T-helper 9 cell (primary cell): ENCODE measurements around the gene KCNAB1.

ENCODE experiments used
- DNase-seq: peaks from one replicate; pipeline ENCODE4 v3.0.0-alpha.2; 2020

Gene KCNAB1

DNA sequence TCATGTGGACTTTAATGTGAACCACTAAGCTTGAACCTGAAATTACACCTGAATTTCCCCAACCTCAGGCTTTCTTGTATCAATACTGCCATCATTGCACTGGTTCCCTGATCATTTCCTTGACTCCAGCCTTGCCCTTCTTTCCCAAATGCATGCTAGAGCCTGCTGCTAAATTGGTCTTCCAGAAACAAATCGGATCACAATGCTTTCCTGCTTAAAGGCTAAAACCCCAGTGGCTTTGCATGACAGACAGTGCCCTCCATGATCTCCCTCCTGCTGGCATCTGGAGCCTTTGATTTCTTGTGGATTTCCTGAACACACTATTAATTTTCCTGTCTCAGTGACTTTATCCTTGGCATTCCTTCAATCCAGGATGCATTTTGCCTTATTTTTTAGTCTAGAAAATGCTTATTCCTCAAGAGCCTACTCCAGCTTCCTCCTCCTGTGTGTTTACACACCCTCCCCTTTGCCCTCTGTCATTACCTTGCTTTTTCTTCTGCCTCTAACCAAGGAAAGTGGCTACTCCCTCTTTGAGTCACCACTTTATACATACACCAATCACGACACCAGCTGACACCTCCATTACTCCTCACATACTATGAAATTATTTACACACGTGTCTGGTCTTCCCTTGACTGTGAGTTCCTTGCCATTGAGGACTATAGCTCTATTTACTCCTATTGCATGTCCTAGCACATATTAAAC, 214.6 kb downstream of the KCNAB1 start:
- no peak for DNase-seq

DNA sequence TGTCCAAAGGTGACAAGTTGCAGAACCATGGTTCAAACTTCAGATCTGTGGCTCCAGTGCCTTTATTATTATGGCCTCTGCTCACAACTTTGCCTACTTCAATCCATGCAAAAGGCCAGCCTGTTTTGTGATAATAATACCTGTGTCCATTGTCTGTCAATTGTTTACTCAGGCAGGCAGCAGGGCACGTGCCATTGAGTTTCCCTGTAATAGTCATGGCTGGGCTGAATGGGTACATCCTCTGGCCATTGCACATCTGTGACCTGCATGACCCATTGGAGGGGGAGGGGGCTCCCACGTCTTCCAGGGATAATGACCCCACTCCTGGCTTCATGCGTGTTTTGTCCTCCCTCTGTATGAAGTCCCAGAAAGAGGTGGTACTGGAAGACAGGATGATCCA, 219.1 kb downstream of the KCNAB1 start:
- DNase-seq, result no peak

DNA sequence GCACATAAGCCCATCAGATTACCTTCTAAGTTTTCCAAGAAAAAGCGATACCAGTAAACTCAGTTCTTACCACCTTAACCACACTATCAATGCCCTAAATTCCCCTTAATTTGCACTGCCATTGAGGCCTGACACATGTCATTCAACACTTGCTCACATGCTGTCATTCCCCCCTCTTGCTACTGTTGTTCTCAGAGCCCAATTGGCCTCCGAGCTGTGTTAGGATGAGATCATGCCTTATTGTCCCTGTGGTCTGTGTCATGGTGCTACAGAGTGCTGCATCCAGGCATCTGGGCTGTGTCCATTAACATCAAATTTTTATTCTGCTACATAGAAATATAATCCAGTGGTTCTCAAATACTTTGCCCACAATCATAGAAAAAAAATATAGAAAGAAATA, 221.0 kb downstream of the KCNAB1 start:
- DNase-seq, result no peak

DNA sequence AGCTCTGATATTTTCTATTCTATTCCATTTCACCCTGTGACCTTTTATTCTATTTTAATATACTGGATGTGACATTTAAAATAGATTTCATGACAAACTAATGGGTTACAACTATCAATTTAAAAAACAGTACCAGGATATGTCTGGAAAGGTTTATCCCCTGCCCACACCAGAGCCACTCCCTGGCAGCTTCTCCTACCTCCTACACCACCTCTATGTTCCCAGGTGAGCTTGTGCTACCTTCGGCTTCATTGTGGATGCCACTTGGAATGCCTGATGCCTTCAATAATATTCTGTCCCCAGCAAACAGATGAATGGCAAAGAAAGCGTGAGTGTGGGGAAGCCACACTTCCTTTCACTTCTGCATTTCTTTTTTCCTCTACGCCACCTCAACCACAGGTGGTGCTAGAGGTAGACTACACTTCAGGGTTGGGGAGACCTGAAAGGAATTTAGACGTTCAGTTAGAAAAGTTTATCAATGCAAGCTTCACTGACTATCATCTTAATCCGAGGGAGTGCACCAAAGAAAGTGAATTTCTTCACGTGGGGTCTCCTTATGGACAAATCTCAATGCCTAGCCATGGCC, 221.5 kb downstream of the KCNAB1 start:
- no peak for DNase-seq

DNA sequence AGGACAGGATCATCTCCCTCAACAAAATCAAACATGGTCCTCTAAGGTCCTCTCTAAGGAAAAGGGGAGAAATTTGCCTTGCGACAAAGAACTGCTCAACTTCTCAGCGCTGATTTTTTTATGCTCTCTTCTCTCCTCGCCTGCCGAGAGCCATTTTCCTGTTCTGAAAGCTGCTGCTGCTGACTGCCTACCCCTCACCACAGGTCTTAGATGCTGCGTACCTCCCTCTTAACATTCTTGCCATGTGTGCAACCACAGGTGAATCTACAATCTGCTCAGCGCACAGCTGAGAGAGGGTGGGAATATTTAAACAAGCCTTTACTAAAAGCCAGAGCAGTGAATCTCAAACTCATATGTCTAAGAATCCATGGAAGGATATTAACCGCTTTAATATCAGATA, 223.8 kb downstream of the KCNAB1 start:
- no peak for DNase-seq

DNA sequence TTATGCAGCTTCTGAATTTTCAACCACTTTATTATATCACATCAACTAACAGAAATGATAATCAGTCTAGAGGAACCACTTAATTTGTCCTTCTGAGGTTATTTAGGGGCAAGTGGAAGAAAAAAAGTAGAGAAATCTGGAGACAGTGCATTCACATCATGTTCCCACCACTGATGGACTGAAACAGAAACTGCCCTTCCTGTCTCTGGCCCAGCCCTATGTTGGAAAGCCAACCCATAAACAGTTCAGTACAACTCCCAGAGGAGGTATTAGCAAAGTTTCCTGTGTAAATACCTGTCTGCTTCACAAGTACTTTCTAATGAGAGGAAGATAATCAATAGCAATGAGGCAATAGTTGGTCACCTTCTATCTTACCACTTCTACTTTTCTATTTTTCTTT, 228.7 kb downstream of the KCNAB1 start:
- no peak for DNase-seq

DNA sequence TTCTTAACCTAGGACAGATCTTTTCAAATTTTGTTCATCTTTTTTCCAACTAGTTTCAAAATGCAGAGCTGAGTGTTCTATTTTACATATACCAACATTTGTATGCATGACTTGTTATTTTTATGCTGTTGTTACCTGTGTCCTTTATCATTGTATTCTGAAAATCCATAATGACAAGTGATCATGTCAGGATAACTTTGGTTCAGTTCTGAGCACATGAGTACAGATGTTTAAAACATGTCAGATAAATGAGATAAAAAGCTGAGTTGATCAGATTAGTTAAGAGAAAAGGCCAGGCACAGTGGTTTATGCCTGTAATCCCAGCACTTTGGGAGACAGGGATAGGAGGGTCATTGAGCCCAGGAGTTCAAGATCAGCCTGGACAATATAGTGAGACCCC, 229.6 kb downstream of the KCNAB1 start:
- no peak for DNase-seq

DNA sequence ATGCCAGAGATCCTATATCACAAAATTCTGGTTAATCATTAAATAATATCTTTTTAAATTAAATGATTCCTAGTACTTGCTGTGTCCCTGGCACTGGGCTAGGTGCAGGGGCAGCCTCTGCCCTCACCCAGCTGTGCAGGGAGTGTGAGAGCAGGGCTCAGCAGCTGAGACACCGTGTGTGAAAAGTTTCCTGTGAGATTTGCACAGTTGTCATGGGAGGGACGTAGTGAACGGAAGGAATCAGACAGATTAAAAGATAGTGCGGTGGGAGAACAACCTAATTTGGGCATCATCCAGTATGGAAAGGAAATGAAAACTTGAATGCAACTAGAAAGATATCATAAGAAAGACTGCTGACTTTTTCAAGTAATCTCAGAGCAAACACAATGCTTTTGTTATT, 230.4 kb downstream of the KCNAB1 start:
- DNase-seq, result no peak

DNA sequence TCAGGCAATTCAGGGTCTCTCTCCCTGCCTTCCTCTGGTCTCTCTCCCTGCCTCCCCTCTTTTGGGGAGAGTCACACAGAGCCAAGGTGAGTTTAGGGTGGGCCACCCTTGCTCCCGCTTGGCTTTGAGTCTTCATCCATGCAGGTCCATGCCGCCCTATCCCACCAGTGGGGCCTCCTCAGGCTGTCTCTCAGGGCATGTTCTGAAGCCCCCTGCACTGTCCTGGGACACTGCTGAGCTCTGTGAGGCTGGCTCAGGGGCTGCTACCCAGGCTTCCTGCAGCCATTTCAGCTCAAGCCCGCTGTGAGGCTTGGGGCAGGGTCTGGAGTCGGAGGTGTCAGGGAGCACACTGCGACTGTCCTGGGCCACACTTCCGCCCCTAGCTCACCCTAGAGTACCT, 231.4 kb downstream of the KCNAB1 start:
- no peak for DNase-seq

DNA sequence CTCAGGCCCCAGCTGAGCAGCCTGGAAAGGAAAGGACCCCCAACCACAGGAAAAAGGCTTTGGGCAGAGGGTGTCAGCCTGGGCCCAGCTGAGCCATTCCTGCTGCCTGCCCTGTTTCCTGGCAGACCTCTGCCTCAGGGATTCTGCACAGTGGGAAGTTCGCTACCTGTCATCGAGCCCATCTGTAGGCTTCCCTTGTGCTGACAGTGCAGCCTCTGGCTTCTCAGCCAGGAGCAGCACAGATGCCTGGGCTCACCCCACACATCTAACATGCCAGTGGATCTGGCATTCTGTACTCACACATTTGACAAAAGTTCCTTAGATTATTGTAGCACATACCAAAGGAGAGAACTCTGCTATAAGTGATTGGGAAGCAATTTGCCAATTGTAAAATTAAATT, 232.3 kb downstream of the KCNAB1 start:
- DNase-seq, result no peak

DNA sequence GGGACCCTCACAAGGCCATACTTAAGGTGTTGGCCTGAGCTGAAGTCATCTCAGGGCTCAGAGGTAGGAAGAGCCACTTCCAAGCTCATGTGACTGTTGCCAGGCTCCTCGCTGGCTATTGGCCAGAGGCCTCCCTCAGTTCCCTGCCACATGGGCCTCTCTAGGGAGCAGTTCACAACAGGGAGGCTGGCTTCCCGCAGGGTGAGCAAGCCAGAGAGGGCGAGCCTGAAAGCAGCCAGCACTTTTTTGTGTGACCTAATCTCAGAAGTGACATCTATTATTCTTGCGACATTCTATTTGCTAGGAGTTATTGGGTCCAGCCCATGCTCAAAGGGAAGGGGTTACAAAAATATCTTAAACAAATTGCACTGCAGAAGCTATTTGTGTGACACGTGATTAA, 233.2 kb downstream of the KCNAB1 start:
- DNase-seq, result no peak

DNA sequence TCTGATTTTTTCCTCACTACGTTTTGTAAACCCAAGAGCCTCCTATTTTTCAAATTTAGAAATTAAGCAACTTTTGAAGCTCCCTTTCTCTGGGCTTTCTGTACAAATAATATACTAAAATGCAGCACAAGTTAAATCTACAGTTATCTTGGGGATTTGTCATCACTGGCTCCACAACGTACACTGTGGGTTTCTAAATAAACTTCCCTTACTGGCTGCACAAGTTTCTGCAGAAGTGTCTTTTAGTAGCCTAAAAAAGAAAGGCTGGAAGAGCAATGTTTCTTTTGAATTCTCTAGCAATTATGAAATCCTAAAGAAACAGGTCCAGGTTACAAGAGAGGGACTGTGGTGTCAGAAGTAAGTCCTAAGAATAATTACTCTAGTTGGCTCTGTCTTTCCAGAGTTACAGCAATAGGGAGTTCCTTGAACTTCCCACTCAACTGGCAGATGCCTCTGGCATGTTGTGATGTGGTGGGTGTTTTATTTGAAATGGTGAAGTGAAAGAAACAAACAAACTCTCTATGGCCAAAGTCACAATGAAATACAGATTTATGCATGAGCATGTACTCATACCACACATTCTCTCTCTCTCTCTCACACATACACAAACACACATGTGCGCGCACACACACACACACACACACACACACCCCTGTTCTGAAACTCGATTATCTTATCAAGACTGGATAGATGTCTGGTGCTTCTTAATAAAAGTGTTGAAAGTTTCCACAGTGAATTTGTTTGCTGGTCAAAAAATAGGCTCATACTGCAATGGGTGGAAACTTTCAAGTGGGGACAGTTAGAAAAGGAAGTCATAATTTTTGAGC, 236.4 kb downstream of the KCNAB1 start:
- DNase-seq, result no peak

DNA sequence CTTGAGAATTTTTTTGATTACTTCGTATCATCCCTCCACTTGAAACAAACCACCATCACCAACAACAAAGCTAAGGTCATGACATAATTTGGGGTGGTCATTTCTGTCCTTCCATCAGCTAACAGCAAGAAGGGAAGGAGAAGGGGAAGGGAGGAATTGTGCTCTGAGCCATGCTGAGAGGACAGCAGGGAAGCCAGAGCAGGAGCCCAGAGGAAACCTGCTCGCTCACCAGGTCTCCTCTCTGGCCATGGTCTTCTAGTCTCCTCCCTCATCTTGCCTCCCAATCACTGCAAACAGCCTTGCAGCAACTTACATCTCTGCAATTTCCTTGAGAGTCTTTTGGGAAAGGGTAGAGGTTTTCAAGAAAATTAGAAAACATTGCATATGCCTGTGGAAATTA, 237.9 kb downstream of the KCNAB1 start:
- no peak for DNase-seq

DNA sequence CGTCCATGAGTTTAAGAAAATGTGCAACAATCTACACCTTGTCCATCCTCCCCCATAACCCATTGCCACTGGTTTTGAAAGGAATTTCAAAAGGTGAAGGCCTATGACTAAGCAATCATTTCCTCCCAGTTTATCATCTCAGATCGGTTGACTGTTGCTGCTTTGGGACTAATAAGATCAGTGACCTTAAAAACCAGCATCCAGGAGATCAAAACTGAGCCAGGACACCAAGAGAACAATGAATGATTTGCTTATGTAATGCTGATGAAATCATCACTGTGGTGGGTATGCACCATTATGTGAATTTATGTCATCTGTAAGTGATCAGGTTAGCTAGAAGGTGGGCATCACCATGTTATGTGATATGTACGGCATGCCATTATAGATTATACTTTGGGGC, 239.0 kb downstream of the KCNAB1 start:
- DNase-seq, result no peak

DNA sequence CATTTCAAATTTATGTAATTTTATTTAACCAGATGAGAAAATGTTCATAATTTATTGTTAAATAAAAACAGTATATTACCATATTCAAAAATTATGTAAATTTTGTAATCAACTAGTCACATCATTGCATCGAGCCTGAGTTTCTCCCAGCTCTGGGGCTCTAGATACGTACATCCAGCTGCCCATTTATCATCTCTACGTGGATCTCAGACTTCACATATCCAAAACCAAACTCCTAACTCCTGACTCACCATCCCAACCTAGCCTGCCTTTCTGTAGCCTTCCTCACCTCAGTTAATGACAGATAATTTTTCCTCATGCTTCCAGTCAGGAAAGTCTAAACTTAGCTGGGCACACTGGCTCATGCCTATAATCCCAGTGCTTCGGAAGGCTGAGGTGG, 239.7 kb downstream of the KCNAB1 start:
- no peak for DNase-seq

DNA sequence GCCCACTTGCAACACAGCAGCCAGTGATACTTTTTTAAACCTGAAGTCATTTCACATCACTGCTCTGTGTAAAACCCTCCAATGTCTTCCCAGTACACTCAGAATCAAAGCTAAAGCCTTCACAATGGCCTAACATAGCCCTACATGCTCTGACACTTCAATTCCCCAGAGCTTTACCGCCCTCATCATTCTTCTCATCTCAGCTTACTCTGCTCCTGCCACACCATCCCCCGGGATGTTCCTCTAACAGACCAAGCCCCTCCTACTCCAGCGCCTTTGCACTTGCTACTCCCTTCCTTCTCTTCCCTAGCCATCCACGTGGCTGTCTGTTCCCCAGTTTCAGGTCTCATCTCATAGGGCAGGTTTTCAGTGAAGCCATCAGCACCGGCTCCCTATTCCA, 240.6 kb downstream of the KCNAB1 start:
- no peak for DNase-seq

DNA sequence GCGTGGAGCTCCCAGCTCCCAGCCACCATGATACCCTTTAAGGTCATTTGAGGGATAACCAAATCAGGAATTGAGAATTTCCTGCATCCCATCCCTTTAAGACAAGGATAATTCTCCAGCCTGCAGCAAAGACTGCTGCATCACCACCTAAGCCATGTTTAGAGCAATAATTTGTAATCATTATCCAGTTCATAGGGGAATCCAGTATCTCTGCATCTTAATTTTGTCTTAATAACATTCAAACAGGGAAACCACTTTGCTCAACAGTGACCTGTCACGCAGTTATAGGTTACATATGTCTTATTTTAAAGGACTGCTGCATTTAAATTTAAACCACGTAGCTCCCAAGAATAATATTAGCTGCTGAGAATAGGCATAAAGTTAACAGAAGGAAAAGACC, 246.2 kb downstream of the KCNAB1 start:
- no peak for DNase-seq

DNA sequence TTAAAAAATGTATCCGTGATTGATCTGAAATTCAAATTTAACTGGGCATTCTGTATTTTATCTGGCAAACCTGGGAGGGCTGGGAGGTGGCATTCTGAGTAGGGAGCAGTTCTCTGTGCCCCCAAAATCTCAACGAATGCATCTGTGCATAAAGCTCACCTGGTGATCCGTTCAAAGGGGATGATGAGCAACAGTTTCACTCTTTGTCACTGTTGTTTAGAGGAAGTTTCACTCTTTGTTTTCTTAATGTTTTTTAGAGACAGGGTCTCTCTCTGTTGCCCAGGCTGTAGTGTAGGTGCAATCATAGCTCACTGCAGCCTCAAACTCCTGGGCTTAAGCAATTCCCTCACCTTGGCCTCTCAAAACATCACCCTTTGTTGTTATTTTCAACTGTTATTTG, 247.8 kb downstream of the KCNAB1 start:
- no peak for DNase-seq

DNA sequence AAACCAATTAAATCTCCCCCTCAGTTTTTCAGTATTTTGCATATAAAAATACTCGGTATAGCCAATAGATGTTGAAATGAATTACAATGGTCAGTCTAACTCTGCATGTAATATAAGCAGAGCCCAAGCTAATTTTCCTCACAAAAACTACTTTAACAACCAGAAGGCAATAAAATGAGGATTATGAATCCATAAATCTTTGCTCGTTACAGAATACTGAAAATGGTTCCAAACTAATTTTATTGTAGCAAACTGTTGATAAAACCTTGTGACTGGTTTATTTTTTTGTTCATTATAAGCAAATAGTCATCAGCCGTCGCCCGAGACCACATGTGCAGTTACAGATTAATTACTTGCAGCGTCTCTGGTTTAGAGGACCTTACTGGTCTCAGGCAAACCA, 251.3 kb downstream of the KCNAB1 start:
- no peak for DNase-seq

DNA sequence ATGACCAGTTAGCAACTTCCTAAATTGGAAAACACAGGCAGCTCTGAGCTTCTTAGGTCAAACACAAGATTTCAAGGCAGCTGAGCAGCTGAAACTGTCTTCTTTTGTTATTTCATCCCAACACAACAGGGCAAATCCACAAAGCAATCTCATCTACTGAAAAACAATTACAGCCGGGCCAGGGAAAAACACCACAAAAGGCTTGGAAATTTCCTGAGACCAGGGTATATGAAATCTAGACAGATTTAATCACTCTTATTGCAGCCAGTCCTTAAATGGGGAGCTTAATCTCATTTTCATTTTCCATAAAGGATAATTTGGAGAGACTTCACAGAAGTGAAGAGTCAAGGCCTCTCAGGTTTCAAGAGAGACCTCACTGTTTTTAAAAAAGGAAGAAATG, 252.7 kb downstream of the KCNAB1 start:
- no peak for DNase-seq

DNA sequence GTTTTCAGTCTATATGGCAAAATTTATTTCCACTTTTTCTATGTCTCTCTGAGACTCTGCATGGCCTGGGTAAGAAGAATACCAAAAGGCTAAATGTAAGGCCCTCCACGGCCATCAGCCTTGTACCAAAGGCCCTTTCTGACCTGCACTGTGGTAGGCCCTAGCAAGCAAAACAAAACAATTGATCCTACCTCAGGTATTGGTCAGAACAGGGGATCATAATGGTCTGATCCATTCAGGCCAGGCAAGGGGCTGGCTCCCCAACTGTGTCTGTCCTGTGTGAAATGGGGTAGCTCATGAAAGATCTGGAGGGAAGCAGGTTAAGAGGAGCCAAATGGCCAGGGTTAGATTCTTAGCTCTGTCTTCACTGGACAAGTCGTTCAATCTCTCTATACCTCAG, 253.3 kb downstream of the KCNAB1 start:
- no peak for DNase-seq

DNA sequence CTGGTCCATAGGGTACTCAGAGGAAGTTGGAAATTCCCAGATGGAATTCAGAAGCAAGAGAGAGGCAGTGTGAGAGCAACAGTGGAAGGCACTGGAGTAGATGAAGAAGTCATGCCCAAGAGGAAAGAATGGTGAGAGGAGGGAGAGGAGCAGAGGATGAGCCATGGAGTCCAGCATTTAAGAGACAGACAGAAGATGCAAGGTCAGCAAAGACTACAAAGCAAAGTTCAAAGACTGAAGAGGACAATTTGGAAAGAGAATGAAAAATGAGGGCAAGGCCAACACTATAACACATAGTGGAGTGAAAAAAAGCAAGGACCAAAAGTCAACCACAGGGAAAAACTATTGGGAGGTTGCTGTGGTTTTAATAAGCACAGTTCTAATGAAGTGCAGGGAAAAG, 255.8 kb downstream of the KCNAB1 start:
- no peak for DNase-seq

DNA sequence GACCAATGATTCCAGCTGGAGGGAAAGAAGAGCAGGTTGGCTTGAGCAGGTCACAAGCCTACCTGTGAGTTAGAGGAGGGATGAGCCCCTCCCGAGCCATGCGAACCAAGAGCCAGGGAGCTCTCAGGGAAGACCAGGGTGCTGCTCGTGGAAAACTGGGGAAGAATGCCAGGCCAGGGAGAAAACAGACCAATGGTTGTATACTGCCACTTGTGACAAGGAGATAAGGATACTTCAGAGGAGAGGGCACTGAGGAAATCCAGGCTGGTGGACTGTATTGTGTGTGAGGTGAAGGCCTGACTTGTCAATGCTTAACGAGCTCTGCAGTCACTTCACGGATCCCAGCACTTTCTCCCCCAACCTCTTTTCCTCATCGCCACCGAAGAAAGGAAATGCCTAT, 256.9 kb downstream of the KCNAB1 start:
- no peak for DNase-seq

DNA sequence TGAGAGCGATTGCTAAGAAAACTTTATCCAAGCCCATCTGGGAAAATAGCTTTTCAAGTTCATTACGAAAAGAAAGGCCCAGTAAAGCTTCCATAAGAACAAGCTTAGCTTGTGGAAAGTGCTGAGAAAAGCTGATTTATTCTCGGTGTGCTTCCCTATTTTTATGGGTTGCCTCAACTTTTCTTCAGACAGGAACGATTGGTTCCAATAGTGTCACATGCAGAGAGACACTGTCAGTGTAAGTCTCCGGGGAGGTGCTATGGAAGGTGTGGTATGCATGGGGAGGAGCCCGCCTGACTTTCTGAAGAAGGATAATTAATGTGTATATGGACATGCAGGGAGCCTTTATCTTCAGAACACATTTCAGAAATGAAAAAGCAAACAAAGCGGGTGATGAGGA, 257.3 kb downstream of the KCNAB1 start:
- DNase-seq, result no peak
